Spleen (tissue), 11 donors: ENCODE data around the gene PLK1. TPM values are rescaled to one million over a fixed set of nuclear protein-coding genes. Genes with fewer than 3 reads are reported as not detected.

Source experiments
- DNase-seq: peaks from one replicate; pipeline ENCODE4 v3.0.0-alpha.2; 2020
- H3K27ac ChIP-seq, 8 donors: fragments of 200-600 bp; sonication (generic) in 7 of 8; 1 replicate in 4 of 8; 2 replicates in 4 of 8; pipeline versions ENCODE4 v1.5.0 to v1.8.0; 2016 to 2021; ENCODE audit warnings: inconsistent platforms in 4 of 8, mild to moderate bottlenecking in 4 of 8, moderate library complexity in 1 of 8
- H3K27me3 ChIP-seq, 7 donors: fragments of 200-600 bp; sonication (generic) in 6 of 7; replicated peaks in 1 of 7; 1 replicate in 4 of 7; 2 replicates in 3 of 7; pipeline versions ENCODE4 v1.5.0 to v1.8.0; 2016 to 2021; ENCODE audit warnings: inconsistent platforms in 3 of 7, mild to moderate bottlenecking in 1 of 7
- H3K36me3 ChIP-seq, 6 donors: fragments of 200-600 bp; sonication (generic) in 5 of 6; 1 replicate in 4 of 6; 2 replicates in 2 of 6; pipeline versions ENCODE4 v1.5.0 to v1.8.0; 2016 to 2021; ENCODE audit warnings: inconsistent platforms in 2 of 6
- H3K4me1 ChIP-seq, 6 donors: fragments of 200-600 bp; sonication (generic) in 5 of 6; 1 replicate in 3 of 6; 2 replicates in 3 of 6; pipeline versions ENCODE4 v1.5.0 to v1.8.0; 2016 to 2021; ENCODE audit warnings: inconsistent platforms in 3 of 6
- H3K4me3 ChIP-seq, 8 donors: fragments of 200-600 bp; sonication (generic) in 7 of 8; 1 replicate in 4 of 8; 2 replicates in 4 of 8; pipeline versions ENCODE4 v1.5.0 to v1.8.0; 2016 to 2021; ENCODE audit warnings: inconsistent platforms in 4 of 8, mild to moderate bottlenecking in 4 of 8, moderate library complexity in 2 of 8
- H3K9me3 ChIP-seq, 8 donors: fragments of 200-600 bp; sonication (generic) in 7 of 8; 1 replicate in 4 of 8; 2 replicates in 4 of 8; pipeline versions ENCODE4 v1.5.0 to v1.8.0; 2016 to 2021; ENCODE audit warnings: inconsistent platforms in 4 of 8
- CTCF ChIP-seq, 11 experiments: fragments of 200-600 bp in 7 of 11; fragments of 450-650 bp in 4 of 11; sonication (generic) in 4 of 11; IDR thresholded peaks in 8 of 11; conservative IDR thresholded peaks in 3 of 11; 1 replicate in 7 of 11; 2 replicates in 4 of 11; pipeline versions ENCODE4 v1.4.0 to v1.8.0; 2016 to 2021; ENCODE audit warnings: antibody characterized with exemption in 11 of 11, inconsistent platforms in 4 of 11, mild to moderate bottlenecking in 1 of 11
- POLR2A ChIP-seq, 3 donors: fragments of 450-650 bp; IDR thresholded peaks; one replicate each; pipeline ENCODE4 v1.5.1; 2017; ENCODE audit warnings: antibody characterized with exemption in 3 of 3, mild to moderate bottlenecking in 1 of 3
- POLR2AphosphoS5 ChIP-seq, 3 donors: sonication (generic); formaldehyde crosslinking; IDR thresholded peaks; one replicate each; pipeline ENCODE4 v1.5.1; 2017; ENCODE audit warnings: antibody characterized with exemption in 3 of 3
- WGBS, 5 donors: extraction: QIAGEN DNeasy Blood & Tissue Kit in 3 of 5; methylation state at CpG; one replicate each; pipeline versions ENCODE4 v1.1.5 to v1.1.7; 2013 to 2018; 5-methylcytosine and 5-hydroxymethylcytosine counted together
- intact Hi-C: fragments of 100-400 bp; cut with DNase I; formaldehyde crosslinking; loops from one replicate; pipeline ENCODE4 v1.15.0; 2023; ENCODE audit warnings: low total_unique reads
- polyA plus RNA-seq, 3 donors: library from polyadenylated mRNA; stranded (reverse); fragments of 200-250 nt; gene quantifications; one replicate each; pipeline ENCODE4 v1.2.1, GENCODE V29; 2013
- total RNA-seq, 7 donors: library from RNA; depleted of rRNA in 3 of 7; stranded (reverse); fragments of >200 nt in 3 of 7; fragmentation: NEBNext Ultra II Directional in 4 of 7; extraction: Animal tissue kit (Norgen Biotek cat#: 25700) in 4 of 7; gene quantifications; one replicate each; pipeline versions ENCODE4 v1.1.0 to v1.2.1, GENCODE V29; 2016 to 2021
- donor health status: healthy with polysubstance abuse.
- donor health status: DM: no; HTN: no; CAD: no; lungs with moderate emphysema.
- donor health status: DM: no; HTN: no; CAD: no.
- donor health status: Bipolar disorder and iron deficiency.
- donor health status: healthy.
- donor health status: DM: no; HTN: no; CAD: no.
- donor health status: DM: yes; HTN: yes; CAD: no.

PLK1 gene
- total and polyA plus RNA-seq, 10 donors = 2.0 to 19.4 (median 7.2) TPM

- peaks cover 0 to 69% (median 16%) of the 10 kb centered on the region in 6 donors for H3K36me3 ChIP-seq
- intact Hi-C loops = no loop called here
- WGBS, 5 donors = 11 to 13% (median 12%) methylated on average over 19 to 24 of the region's 24 CpGs
- TF ChIP-seq POLR2A (IDR thresholded peaks at IDR 0.05) (no peak), CTCF (IDR thresholded peaks at IDR 0.05 in 8 of 11, conservative IDR thresholded peaks at IDR 0.05 in 3 of 11) (no peak), POLR2AphosphoS5 (IDR thresholded peaks at IDR 0.05) (no peak)
- H3K27me3 ChIP-seq = peaks cover 0 to 13% (median 0%) of the 10 kb centered on the region in 7 donors
- peak overlapping the region; percentile 34 to 81 (median 60) for H3K4me3 ChIP-seq
- peaks cover 0 to 49% (median 19%) of the 10 kb centered on the region in 6 donors for H3K4me1 ChIP-seq
- H3K27ac ChIP-seq = peak overlapping the region in 2 of 8 donors; percentile 29 to 65
- H3K9me3 ChIP-seq = no peaks in the 10 kb centered on the region
- peak; percentile 80 for DNase-seq
Measured at GRCh38 chr16:23679274-23679985, 741 bp downstream of the PLK1 start.

DNA sequence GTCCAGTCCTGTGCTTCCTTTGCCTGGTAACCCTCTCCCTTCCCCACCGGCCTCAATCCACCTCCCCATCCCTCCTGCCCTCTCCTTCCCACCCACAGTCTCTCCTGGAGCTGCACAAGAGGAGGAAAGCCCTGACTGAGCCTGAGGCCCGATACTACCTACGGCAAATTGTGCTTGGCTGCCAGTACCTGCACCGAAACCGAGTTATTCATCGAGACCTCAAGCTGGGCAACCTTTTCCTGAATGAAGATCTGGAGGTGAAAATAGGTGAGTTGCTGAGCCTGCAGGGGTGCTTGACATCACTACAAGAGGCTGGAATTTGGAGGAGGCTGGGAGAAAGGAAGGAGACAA is 1.3 kb downstream of the PLK1 start:
- TF ChIP-seq POLR2AphosphoS5 (IDR thresholded peaks at IDR 0.05) (no peak), POLR2A (IDR thresholded peaks at IDR 0.05) (no peak), CTCF (IDR thresholded peaks at IDR 0.05 in 8 of 11, conservative IDR thresholded peaks at IDR 0.05 in 3 of 11) (no peak)
- Histone ChIP-seq H3K4me3 (peak overlapping the region in 4 of 8 donors; percentile 54 to 81 (median 64)), H3K27me3 (peaks cover 0 to 13% (median 0%) of the 10 kb centered on the region in 7 donors), H3K27ac (peak overlapping the region in 1 of 8 donors; percentile 65), H3K9me3 (no peaks in the 10 kb centered on the region), H3K4me1 (peaks cover 0 to 49% (median 19%) of the 10 kb centered on the region in 6 donors), H3K36me3 (peaks cover 0 to 69% (median 18%) of the 10 kb centered on the region in 6 donors)
- WGBS, 5 donors = 48 to 78% (median 54%) methylated on average over 5 to 6 of the region's 6 CpGs
- intact Hi-C loops = no loop called here
- DNase-seq = no peak

DNA sequence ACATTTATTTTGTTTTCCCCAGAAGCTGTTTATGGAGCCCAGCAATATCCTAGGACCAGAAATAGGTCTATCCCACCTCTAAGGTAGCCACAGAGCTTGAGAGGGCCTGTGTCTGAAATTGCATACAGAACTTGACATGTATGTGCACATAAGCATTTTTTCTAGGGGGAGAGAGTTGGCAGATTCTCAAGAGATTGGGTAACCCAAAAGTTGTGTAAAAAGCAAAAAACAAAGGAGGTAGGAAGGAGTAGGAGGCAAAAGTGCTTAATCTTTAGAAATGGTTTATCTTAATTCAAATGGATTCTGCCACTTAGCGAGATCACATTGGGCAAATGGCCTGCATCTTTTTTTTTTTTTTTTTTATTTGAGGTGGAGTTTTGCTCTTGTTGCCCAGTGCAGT is 3.5 kb downstream of the PLK1 start:
- no peak for TF ChIP-seq POLR2A (IDR thresholded peaks at IDR 0.05)
- no peak for TF ChIP-seq POLR2AphosphoS5 (IDR thresholded peaks at IDR 0.05)

GRCh38 chr16:23683487-23683886 is 4.8 kb downstream of the PLK1 start:
- Histone ChIP-seq H3K4me3 (no peak overlapping the region), H3K9me3 (no peaks in the 10 kb centered on the region), H3K27me3 (peaks cover 0 to 13% (median 0%) of the 10 kb centered on the region in 7 donors), H3K4me1 (peaks cover 0 to 37% (median 12%) of the 10 kb centered on the region in 6 donors), H3K27ac (no peak overlapping the region), H3K36me3 (peaks cover 0 to 87% (median 35%) of the 10 kb centered on the region in 6 donors)
- 92 to 98% (median 96%) methylated on average over 3 of the region's 3 CpGs for WGBS, 5 donors
- no peak for TF ChIP-seq CTCF (IDR thresholded peaks at IDR 0.05 in 8 of 11, conservative IDR thresholded peaks at IDR 0.05 in 3 of 11)
- no peak for TF ChIP-seq POLR2AphosphoS5 (IDR thresholded peaks at IDR 0.05)
- no peak for TF ChIP-seq POLR2A (IDR thresholded peaks at IDR 0.05)
- intact Hi-C loops = no loop called here
- DNase-seq = no peak

More for the DNA sequence above, 3.5 kb downstream of the PLK1 start:
- 67 to 95% (median 81%) methylated on average over 1 of the region's 1 CpG for WGBS, 5 donors
- intact Hi-C loops = no loop called here
- Histone ChIP-seq H3K9me3 (no peaks in the 10 kb centered on the region), H3K27ac (no peak overlapping the region), H3K27me3 (peaks cover 0 to 13% (median 0%) of the 10 kb centered on the region in 7 donors), H3K4me1 (peaks cover 0 to 49% (median 19%) of the 10 kb centered on the region in 6 donors), H3K36me3 (peaks cover 0 to 74% (median 22%) of the 10 kb centered on the region in 6 donors), H3K4me3 (no peak overlapping the region)
- no peak for DNase-seq
